ENCODE data around the gene FER.

Gene FER

GRCh38 chr5:109196087-109196822, 448.6 kb downstream of the FER start:
- no peak for DNase-seq

GRCh38 chr5:109196823-109197160, 449.1 kb downstream of the FER start:
- DNase-seq = no peak

- DNase-seq = no peak
Observed at GRCh38 chr5:109199289-109199688, 451.6 kb downstream of the FER start.

GRCh38 chr5:109199799-109200620, 452.3 kb downstream of the FER start:
- no peak for DNase-seq

- DNase-seq = no peak
Observed at GRCh38 chr5:109215040-109215439, 467.3 kb downstream of the FER start.

GRCh38 chr5:109218818-109219217, 471.1 kb downstream of the FER start:
- DNase-seq = no peak

GRCh38 chr5:109223531-109223930, 475.8 kb downstream of the FER start:
- no peak for DNase-seq

- DNase-seq = no peak
Observed at GRCh38 chr5:109224276-109224882, 476.7 kb downstream of the FER start.

GRCh38 chr5:109225716-109226625, 478.3 kb downstream of the FER start:
- no peak for DNase-seq

- no peak for DNase-seq
Observed at GRCh38 chr5:109230369-109230768, 482.7 kb downstream of the FER start.

- no peak for DNase-seq
Observed at GRCh38 chr5:109231331-109231730, 483.6 kb downstream of the FER start.

- no peak for DNase-seq
Observed at GRCh38 chr5:109234381-109234780, 486.7 kb downstream of the FER start.

- no peak for DNase-seq
Observed at GRCh38 chr5:109239456-109239855, 491.8 kb downstream of the FER start.

GRCh38 chr5:109242518-109242917, 494.8 kb downstream of the FER start:
- no peak for DNase-seq

GRCh38 chr5:109246395-109246794, 498.7 kb downstream of the FER start:
- DNase-seq = no peak

Data from NCI-H1092 treated with DMSO at 0.1 percent for 48 hours (cell line).